Gastrocnemius medialis (tissue), 4 donors: ENCODE data around the gene DYSF. TPM values are rescaled to one million over a fixed set of nuclear protein-coding genes. Genes with fewer than 3 reads are reported as not detected.

Experiments
- ATAC-seq, 2 donors: fragments of 150-250 bp; one replicate each; pipeline ENCODE4 v1.9.1; 2016
- DNase-seq, 2 donors: peaks; one replicate each; pipeline ENCODE4 v3.0.0-alpha.2; 2019
- H3K27ac ChIP-seq, 4 donors: fragments of 200-600 bp; sonication (generic); 1 replicate in 1 of 4; 2 replicates in 3 of 4; pipeline ENCODE4 v1.5.1; 2016 to 2018; ENCODE audit warnings: mild to moderate bottlenecking in 2 of 4, moderate library complexity in 1 of 4
- H3K27me3 ChIP-seq, 3 donors: fragments of 200-600 bp; sonication (generic) in 2 of 3; 1 replicate in 1 of 3; 2 replicates in 2 of 3; pipeline versions ENCODE4 v1.5.1 to v1.6.0; 2016 to 2019; ENCODE audit warnings: mild to moderate bottlenecking in 1 of 3, moderate library complexity in 1 of 3
- H3K36me3 ChIP-seq, 2 donors: fragments of 200-600 bp; sonication (generic) in 1 of 2; one replicate each; pipeline ENCODE4 v1.5.1; 2017 to 2018
- H3K4me1 ChIP-seq, 2 donors: fragments of 200-600 bp; sonication (generic) in 1 of 2; one replicate each; pipeline ENCODE4 v1.5.1; 2016 to 2017; ENCODE audit warnings: mild to moderate bottlenecking in 2 of 2
- H3K4me3 ChIP-seq, 4 donors: fragments of 200-600 bp; sonication (generic) in 3 of 4; 1 replicate in 1 of 4; 2 replicates in 3 of 4; pipeline ENCODE4 v1.5.1; 2016 to 2019; ENCODE audit warnings: mild to moderate bottlenecking in 2 of 4
- H3K9me3 ChIP-seq, 3 donors: fragments of 200-600 bp; sonication (generic) in 2 of 3; 1 replicate in 1 of 3; 2 replicates in 2 of 3; pipeline ENCODE4 v1.5.1; 2016 to 2019
- CTCF ChIP-seq, 5 experiments: fragments of 450-650 bp in 3 of 5; fragments of 200-600 bp in 2 of 5; sonication (generic) in 2 of 5; IDR thresholded peaks in 4 of 5; conservative IDR thresholded peaks in 1 of 5; 1 replicate in 4 of 5; 2 replicates in 1 of 5; pipeline ENCODE4 v1.5.1; 2016 to 2019; ENCODE audit warnings: antibody characterized with exemption in 5 of 5, mild to moderate bottlenecking in 3 of 5, moderate library complexity in 3 of 5
- POLR2A ChIP-seq, 2 donors: fragments of 450-650 bp; IDR thresholded peaks; one replicate each; pipeline ENCODE4 v1.6.1; 2017; ENCODE audit warnings: antibody characterized with exemption in 2 of 2, mild to moderate bottlenecking in 2 of 2, moderate library complexity in 2 of 2
- in situ Hi-C, 4 donors: fragments of 200-750 bp; cut with MboI; loops; one replicate each; pipeline versions ENCODE4 v1.15.0 to v1.8.0; 2017; ENCODE audit warnings: low sequenced_read_pairs in 4 of 4
- intact Hi-C: fragments of 100-400 bp; cut with DNase I; formaldehyde crosslinking; loops from one replicate; pipeline ENCODE4 v1.15.1; 2023; ENCODE audit warnings: low total_unique reads
- total RNA-seq, 4 donors: library from RNA; depleted of rRNA; stranded (reverse); fragments of >200 nt; gene quantifications; one replicate each; pipeline versions ENCODE4 v1.1.0 to v1.2.3, GENCODE V29; 2016

DYSF gene
- total RNA-seq, 4 donors from 2014 or later, result 40.7 to 267 (median 153) TPM

GRCh38 chr2:71526141-71526540 is 72.8 kb downstream of the DYSF start:
- Histone ChIP-seq H3K27ac (no peak overlapping the region), H3K36me3 (peaks cover 0 to 98% of the 10 kb centered on the region in 2 donors), H3K4me3 (no peak overlapping the region), H3K9me3 (no peaks in the 10 kb centered on the region), H3K4me1 (no peaks in the 10 kb centered on the region), H3K27me3 (no peaks in the 10 kb centered on the region)
- DNase-seq, result no peak
- in situ Hi-C loops, result loop anchor here in 3 of 4 donors (25.0 kb wide), 2 partner anchors 1061 to 1211 kb away; no protein-coding TSS in a partner anchor
- ATAC-seq, result no peak
- intact Hi-C loops, result no loop called here
- no peak for TF ChIP-seq POLR2A (IDR thresholded peaks at IDR 0.05)
- no peak for TF ChIP-seq CTCF (IDR thresholded peaks at IDR 0.05 in 4 of 5, conservative IDR thresholded peaks at IDR 0.05 in 1 of 5)

GRCh38 chr2:71526975-71527374 is 73.6 kb downstream of the DYSF start:
- Histone ChIP-seq H3K36me3 (peaks cover 0 to 98% of the 10 kb centered on the region in 2 donors), H3K9me3 (no peaks in the 10 kb centered on the region), H3K4me3 (no peak overlapping the region), H3K27me3 (no peaks in the 10 kb centered on the region), H3K27ac (no peak overlapping the region), H3K4me1 (no peaks in the 10 kb centered on the region)
- TF ChIP-seq CTCF (IDR thresholded peaks at IDR 0.05 in 4 of 5, conservative IDR thresholded peaks at IDR 0.05 in 1 of 5), result no peak
- no peak for TF ChIP-seq POLR2A (IDR thresholded peaks at IDR 0.05)
- no peak for DNase-seq
- in situ Hi-C loops (loop anchor here in 3 of 4 donors (25.0 kb wide), 2 partner anchors 1060 to 1210 kb away; no protein-coding TSS in a partner anchor), intact Hi-C loops (no loop called here)
- no peak for ATAC-seq

- no peak overlapping the region for H3K27ac ChIP-seq
- no peak for TF ChIP-seq CTCF (IDR thresholded peaks at IDR 0.05 in 4 of 5, conservative IDR thresholded peaks at IDR 0.05 in 1 of 5)
- no peak for TF ChIP-seq POLR2A (IDR thresholded peaks at IDR 0.05)
- H3K4me3 ChIP-seq, result no peak overlapping the region
- ATAC-seq, result no peak
- no peaks in the 10 kb centered on the region for H3K9me3 ChIP-seq
- intact Hi-C loops (no loop called here), in situ Hi-C loops (loop anchor here in 3 of 4 donors (25.0 kb wide), 2 partner anchors 1059 to 1209 kb away; no protein-coding TSS in a partner anchor)
- H3K36me3 ChIP-seq, result peaks cover 0 to 97% of the 10 kb centered on the region in 2 donors
- DNase-seq, result peak in 1 of 2 donors; percentile 5
- no peaks in the 10 kb centered on the region for H3K27me3 ChIP-seq
- no peaks in the 10 kb centered on the region for H3K4me1 ChIP-seq
Observed at GRCh38 chr2:71528131-71528591, 74.8 kb downstream of the DYSF start.

- intact Hi-C loops (no loop called here), in situ Hi-C loops (loop anchor here in 3 of 4 donors (25.0 kb wide), 2 partner anchors 1059 to 1209 kb away; no protein-coding TSS in a partner anchor)
- Histone ChIP-seq H3K9me3 (no peaks in the 10 kb centered on the region), H3K27me3 (no peaks in the 10 kb centered on the region), H3K4me3 (no peak overlapping the region), H3K4me1 (no peaks in the 10 kb centered on the region), H3K36me3 (peaks cover 0 to 97% of the 10 kb centered on the region in 2 donors), H3K27ac (no peak overlapping the region)
- ATAC-seq (no peak), DNase-seq (peak in 1 of 2 donors; percentile 8)
- TF ChIP-seq CTCF (IDR thresholded peaks at IDR 0.05 in 4 of 5, conservative IDR thresholded peaks at IDR 0.05 in 1 of 5) (no peak), POLR2A (IDR thresholded peaks at IDR 0.05) (no peak)
Observed at GRCh38 chr2:71528749-71529148, 75.4 kb downstream of the DYSF start.
